ENCODE results near the gene SCCPDH.

SCCPDH gene

GRCh38 chr1:246753670-246754535 lies 29.7 kb downstream of the SCCPDH start:
- DNase-seq = peak; percentile 25 to 51

DNA sequence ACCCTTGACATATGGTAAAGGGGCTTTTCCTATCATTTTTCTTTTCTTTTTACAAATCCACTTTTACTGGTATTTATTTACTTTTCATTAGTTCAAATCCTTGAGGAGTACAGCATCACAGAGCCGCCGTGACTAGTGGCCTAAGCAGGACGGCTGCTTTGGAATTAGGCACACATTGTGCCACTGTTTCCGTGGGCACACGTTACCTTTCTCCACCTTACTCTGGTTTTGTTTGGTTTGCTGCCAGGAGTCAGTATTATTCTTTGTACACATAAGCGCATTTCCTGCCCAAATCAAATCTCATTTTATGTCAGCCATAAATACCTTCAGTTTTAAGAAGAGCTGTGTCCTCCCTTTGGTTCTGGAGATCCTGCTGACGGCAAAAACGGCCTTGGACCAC lies 31.2 kb downstream of the SCCPDH start:
- no peak for DNase-seq

GRCh38 chr1:246760422-246761347 lies 36.5 kb downstream of the SCCPDH start:
- no peak for DNase-seq

DNA sequence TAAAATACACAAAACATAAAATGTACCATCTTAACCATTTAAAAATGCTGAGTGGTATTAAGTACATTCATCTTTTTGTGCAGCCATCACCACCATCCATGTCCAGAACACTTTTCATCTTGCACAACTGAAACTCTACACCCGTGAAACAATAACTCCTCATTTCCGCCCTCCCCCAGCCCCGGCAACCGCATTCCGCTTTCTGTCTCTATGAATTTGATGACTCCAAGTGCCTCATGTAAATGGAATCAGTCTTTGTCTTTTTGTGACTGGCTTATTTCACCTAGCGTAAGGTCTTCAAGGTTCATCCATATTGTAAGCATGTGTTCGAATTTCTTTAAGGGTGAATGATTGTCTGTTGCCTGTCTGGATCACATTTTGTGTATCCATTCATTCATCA lies 37.2 kb downstream of the SCCPDH start:
- DNase-seq = no peak

- no peak for DNase-seq
These were observed 41.3 kb downstream of the SCCPDH start for GRCh38 chr1:246765521-246765920.

DNA sequence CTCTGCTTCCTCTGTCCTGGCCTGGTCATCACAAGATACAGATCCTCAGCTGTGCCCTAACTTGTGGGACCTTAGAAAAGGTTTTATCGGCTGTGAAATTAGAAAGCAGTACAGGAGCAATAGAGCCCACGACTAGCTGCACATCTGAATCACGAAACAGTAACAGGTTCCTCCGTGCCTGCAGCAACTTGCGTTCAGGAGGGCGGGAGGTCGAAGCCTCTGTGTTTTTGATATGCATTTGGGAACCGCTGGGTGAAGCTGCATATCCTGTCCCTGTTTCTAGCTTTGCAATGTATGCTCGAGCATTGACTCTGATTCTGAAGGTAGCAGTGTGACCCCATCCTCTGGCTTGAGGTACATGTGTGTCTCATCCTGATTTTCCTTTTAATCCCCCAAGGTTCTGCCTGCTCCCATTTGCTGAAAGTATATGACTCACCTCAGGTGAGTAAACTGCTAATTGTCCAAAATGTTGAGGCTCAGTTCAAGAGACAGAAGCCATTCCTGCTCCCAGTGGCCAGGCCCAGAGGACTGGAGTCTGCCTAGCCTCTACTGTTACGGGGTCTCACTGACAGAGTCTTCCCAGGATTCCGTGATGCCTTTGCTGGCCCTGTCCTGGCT lies 44.3 kb downstream of the SCCPDH start:
- DNase-seq = no peak

DNA sequence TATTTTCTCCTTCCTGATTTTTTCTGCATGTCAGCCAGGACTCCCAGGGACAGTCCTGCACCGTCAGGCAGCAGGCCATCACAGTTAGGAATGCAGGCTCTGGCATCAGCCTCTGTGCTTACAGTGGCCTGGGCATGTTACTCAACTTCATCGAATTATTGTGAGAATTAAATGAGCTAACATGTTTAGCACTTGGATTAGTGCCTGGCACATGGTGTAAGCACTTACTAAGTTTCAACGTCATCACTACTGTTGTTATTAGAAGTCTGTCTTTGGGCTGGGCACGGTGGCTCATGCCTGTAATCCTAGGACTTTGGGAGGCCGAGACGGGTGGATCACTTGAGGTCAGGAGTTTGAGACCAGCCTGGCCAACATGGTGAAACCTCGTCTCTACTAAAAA lies 45.1 kb downstream of the SCCPDH start:
- no peak for DNase-seq

GRCh38 chr1:246771366-246771765 lies 47.2 kb downstream of the SCCPDH start:
- no peak for DNase-seq

DNA sequence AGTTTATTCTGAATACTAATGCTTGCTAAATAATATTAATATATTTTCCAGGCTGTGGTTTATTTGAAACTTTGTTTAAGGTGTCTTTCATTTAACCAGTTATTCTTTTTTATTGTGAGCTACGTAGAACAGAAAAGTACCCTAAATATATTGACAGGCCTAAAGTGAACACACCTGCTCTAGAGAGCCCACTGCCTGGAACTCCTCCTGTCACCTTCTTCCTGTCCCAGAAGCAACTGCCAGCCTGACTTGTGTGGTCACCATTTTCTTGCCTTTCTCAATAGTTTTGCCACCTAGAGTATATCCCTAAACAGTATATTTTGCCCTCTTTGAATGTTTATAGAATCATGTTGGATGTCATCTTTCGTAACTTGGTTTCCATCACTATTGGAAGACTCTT lies 48.5 kb downstream of the SCCPDH start:
- no peak for DNase-seq

DNA sequence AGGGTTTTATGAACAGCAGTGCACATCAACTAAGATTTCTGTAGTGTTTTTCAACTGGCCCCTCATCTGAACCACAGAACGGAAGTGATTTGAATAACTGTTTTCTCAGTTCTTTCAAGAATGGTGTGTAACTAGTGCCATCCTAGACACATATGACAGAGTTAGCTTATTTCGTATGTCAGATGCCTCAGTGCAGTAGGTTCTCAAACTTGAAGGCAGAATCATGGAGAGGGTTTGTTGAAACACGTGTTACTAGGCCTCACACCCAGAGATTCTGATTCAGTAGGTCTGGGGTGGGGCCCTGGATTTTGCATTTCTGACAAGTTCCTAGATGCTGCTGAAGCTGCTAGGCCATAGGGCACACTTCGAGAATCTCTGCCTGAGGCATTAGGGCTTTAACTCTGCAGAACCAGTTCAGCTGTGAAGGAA lies 49.0 kb downstream of the SCCPDH start:
- no peak for DNase-seq

DNA sequence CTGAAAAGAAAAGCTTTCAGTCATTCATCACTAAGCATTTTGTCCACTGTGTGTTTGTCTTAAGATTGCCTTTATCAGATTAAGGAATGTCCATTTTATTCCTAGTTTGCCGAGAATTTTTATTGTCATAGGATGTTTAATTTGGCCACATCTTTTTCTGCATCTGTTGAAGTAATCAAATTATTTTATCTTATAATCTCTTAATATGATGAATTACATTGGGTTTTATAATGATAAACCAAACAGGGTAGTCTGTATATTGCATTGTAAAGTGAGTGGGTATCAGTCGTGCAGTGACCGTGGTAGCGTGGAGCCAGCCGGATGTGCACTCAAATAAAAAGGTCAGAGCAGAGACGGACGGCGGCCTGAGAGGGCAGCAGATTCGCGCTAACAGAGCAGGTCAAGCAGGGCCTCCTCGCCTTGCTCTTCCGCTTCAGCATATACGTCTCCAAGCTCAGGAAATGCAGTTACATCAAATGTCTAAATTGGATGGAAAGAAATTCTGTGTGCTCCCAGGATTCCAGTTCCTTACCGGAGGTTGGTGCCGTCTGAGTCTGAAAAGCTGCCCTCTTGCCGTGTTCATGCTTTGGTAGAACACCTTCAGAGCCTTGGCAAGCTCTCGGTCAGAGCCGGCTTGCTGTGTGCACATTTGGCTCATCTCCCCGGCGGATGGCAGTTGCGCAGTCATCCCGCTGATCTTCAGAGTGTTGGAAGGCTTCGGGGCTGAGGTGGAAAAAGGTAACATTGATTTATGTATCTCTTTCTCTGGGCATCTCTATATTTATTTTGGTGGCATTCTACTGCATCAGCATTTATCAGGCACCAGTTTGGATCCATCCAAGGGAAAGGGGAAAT lies 51.5 kb downstream of the SCCPDH start:
- no peak for DNase-seq

DNA sequence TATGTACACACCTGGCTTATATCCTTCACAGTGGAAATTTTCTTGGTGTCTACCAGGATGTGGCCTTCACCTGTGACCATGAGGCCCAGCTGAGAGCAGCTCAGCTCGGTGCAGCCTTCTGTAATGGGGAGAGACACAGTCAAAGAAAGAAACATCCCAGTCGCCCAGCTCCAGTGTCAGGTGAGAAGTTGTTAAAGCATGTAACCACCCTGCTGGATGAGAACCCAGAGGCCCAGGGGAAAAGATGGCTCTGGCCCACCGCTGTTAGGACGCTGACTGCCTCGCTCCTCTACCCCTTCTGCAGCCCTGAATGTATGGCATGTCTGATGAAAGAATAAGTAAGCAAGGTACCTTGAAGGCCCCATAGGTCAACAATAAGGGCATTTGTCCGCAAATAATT lies 52.7 kb downstream of the SCCPDH start:
- no peak for DNase-seq

DNA sequence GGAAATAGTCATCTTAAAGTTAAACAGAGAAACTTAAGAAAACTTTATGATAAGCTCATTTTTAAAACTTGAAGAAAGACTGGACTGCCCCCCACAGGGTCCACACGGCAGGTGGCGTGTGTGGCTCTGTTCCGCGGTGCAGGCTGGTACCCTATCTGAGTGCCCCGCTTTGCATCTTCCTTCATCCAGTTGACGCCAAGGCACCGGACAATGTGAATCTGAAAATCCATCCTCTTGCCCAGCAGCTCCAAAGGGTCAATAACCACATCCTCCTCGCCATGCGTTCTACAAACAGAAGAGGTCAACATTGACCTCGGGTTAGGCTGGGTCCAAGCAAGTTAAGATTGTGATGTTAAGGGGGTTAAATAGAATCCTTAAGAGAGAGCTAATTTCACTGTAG lies 54.5 kb downstream of the SCCPDH start:
- no peak for DNase-seq

DNA sequence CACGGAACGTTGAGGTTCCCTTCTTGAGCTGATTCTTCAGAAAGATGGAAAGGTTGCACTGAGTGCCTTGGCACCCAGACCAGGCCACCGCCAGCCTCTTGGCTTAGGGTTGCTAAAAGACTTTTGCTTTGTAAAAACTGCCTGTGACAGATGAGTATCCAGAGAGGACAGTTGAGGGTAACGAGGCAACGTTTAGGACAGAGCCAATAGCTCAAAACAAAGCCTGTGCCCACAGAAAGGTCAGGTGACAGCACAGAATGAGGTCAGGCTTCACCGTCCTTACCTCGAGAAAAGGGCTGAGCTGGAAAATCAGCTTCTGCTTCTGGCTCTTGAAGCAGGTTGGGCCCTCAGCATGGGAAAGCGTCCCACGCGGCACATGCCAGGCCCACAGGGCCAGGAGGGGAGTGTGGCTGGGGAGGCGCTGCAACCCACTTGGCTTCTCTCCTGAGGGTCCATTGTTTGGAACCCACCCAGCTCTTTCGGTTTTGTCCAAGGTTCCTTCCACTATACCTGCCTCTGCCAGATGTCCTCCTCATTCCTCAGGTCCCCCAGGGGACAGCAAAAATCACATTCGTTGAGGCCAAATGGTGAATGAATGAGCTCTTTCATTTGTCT lies 55.5 kb downstream of the SCCPDH start:
- DNase-seq = no peak

GRCh38 chr1:246780264-246780663 lies 56.1 kb downstream of the SCCPDH start:
- DNase-seq = no peak

DNA sequence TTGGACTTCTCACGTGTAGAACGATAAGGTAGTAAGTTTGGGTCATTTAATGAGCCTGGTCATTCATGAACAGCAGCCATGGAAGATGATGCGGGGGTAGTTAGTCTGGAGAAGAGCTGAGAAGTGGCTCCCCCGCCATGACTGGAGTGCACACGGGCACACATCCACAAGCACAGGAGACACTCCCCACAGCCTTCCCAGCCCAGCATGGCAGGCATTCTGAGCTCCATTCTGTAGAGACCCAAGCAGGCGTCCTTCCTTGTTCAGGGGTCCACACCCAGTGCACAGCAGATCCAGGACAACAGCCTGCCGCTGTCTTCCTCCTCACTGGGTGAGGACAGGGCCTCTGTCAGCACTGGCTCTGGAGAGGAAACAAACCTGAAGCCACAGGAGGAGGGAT lies 57.0 kb downstream of the SCCPDH start:
- no peak for DNase-seq

- no peak for DNase-seq
These were observed 58.1 kb downstream of the SCCPDH start for GRCh38 chr1:246782120-246782900.

GRCh38 chr1:246784621-246785493 lies 60.6 kb downstream of the SCCPDH start:
- no peak for DNase-seq

DNA sequence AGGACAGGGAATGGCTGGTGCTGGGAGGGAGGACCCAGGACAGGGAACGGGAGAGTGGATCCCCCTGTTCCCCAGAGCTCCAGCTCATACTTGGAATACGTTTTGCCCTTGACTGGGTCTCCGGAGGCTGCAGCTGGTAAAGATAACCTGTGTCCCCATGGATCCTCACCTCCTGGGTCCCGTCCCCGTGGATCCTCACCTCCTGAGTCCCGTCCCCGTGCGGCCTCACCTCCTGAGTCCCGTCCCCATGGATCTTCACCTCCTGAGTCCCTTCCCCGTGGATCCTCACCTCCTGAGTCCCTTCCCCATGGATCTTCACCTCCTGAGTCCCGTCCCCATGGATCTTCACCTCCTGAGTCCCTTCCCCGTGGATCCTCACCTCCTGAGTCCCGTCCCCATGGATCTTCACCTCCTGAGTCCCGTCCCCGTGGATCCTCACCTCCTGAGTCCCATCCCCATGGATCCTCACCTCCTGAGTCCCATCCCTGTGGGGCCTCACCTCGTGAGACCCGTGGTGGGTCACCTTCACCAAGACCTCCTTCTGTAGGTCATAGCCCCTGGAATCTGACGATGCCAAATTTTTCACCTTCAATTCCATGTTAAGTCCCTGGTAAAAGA lies 61.4 kb downstream of the SCCPDH start:
- DNase-seq = no peak
